Measurements from ENCODE around the gene ERFE. TPM values are rescaled to one million over a fixed set of nuclear protein-coding genes. Genes with fewer than 3 reads are reported as not detected.
"Not testable (repeated sequence)": the region's sequence is repeated elsewhere in the genome, so short reads cannot be mapped to it uniquely, and the experiment has no call there.

ERFE gene
- 1 to 10 TPM in 1 of 2 donors, under 1 TPM in 1; 0.68 to 1.4 TPM for total RNA-seq
- under 1 TPM; 0.15 to 0.77 (median 0.47) TPM for polyA plus RNA-seq (ENCODE audit: insufficient read length in 6 of 6)
- long read RNA-seq, donor 1, result 0 reads
- long read RNA-seq, donor 2, result 0 reads
- long read RNA-seq, donor 3, result 0 reads
- long read RNA-seq, donor 4, partial matches to known transcripts, result 1 of 1 reads
- long read RNA-seq, donor 4, other reads (novel, unspliced or antisense), result 0 of 1 reads
- long read RNA-seq, donor 5, result 0 reads
- long read RNA-seq, donor 6, result 0 reads
- long read RNA-seq, donor 7, result 0 reads
- long read RNA-seq, donor 8, result 0 reads
- long read RNA-seq, donor 9, partial matches to known transcripts, result 0 of 1 reads
- long read RNA-seq, donor 9, other reads (novel, unspliced or antisense), result 0 of 1 reads
- long read RNA-seq, donor 10, partial matches to known transcripts, result 1 of 1 reads
- long read RNA-seq, donor 10, other reads (novel, unspliced or antisense), result 0 of 1 reads
- long read RNA-seq, donor 11, result 0 reads
- long read RNA-seq, donor 12, result 0 reads

- Histone ChIP-seq H3K9me3 (no peaks in the 10 kb centered on the region), H3K36me3 (no peaks in the 10 kb centered on the region), H3K4me1 (peaks cover 0 to 20% of the 10 kb centered on the region in 2 donors), H3K4me3 (peak within 1 kb of the TSS in 1 of 2 donors; percentile 22), H3K27ac (no peak within 1 kb of the TSS), H3K27me3 (peaks cover 24 to 64% of the 10 kb centered on the region in 2 donors)
- peak; percentile 26 to 42 for TF ChIP-seq CTCF (IDR thresholded peaks at IDR 0.05)
- peak in 2 of 4 donors; percentile 44 to 80 for DNase-seq
- ATAC-seq, result peak; percentile 76
- intact Hi-C loops (cut with DNase I), result no loop called here
Observed at GRCh38 chr2:238158509-238159070, at the start of gene ERFE. Gene ERFE (plus strand): TSS chr2:238158970. CDS start chr2:238159008, 38 bp downstream.

DNA sequence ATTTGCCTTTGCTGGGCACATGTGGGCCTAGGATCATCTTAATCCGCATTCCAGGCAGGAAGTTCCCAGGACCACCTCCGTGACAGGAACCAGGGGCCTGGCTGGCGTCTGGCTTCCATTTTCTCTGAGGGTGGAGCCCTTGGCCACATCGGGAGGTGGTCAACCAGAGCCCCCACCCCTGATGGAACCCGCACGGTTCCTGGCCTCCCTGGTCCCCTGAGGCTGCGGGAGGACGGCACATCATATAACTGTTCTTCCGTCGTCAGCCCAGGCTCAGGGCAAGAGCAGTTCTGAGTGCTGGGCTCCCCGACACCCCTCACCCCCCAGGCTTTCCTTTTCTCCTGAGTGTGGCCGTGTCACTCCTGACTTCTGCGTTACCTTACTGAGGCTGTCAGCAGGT is 45.2 kb upstream of the ERFE start:
- TF ChIP-seq CTCF (IDR thresholded peaks at IDR 0.05), result no peak
- peak in 2 of 4 donors; percentile 4 to 58 for DNase-seq
- Histone ChIP-seq H3K4me1 (no peaks in the 10 kb centered on the region), H3K4me3 (no peak overlapping the region), H3K36me3 (no peaks in the 10 kb centered on the region), H3K27me3 (peaks cover 0 to 17% of the 10 kb centered on the region in 2 donors), H3K9me3 (no peaks in the 10 kb centered on the region), H3K27ac (no peak overlapping the region)
- ATAC-seq, result no peak
- intact Hi-C loops (cut with DNase I), result no loop called here

DNA sequence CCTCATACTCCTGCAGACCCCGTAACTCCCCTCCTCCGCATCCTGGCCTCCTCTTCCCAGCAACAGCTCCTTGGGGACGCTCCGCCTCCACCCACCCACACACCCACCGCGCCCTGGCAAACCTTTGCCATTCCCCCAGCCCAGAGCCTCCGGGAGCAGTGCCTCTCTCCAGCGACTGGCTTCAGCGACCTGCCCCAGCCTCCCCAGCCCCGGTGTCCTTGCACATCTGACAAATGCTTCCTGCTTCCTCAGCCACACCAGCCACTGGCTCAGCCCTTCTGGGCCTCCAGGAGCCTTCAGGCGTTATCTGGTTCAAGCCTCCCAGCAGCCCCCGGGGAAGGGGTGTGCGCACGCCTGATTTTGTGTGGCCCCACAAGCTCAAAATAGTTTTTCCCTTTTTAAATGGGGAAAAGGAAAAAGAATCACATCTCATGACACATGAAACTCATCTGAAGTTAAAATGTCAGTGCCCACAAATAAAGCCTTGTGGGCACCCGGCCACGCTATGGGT is 44.4 kb upstream of the ERFE start:
- DNase-seq, result peak in 1 of 4 donors; percentile 70
- no peak for TF ChIP-seq CTCF (IDR thresholded peaks at IDR 0.05)

GRCh38 chr2:238114851-238115660 is 43.7 kb upstream of the ERFE start:
- TF ChIP-seq CTCF (IDR thresholded peaks at IDR 0.05), result no peak

More for the DNA sequence above, 44.4 kb upstream of the ERFE start:
- intact Hi-C loops (cut with DNase I), result no loop called here
- Histone ChIP-seq H3K4me1 (no peaks in the 10 kb centered on the region), H3K36me3 (no peaks in the 10 kb centered on the region), H3K9me3 (no peaks in the 10 kb centered on the region), H3K27me3 (peaks cover 0 to 17% of the 10 kb centered on the region in 2 donors), H3K4me3 (no peak overlapping the region), H3K27ac (no peak overlapping the region)
- ATAC-seq, result no peak

GRCh38 chr2:238115709-238116108 is 43.1 kb upstream of the ERFE start:
- H3K27me3 ChIP-seq, result peaks cover 0 to 30% of the 10 kb centered on the region in 2 donors
- H3K36me3 ChIP-seq; H3K9me3 ChIP-seq; intact Hi-C loops (cut with DNase I); ATAC-seq; H3K27ac ChIP-seq; H3K4me1 ChIP-seq; H3K4me3 ChIP-seq: not testable (repeated sequence)
- DNase-seq, result peak in 1 of 4 donors; percentile 36

More at GRCh38 chr2:238114851-238115660, 43.7 kb upstream of the ERFE start:
- Histone ChIP-seq H3K4me1 (no peaks in the 10 kb centered on the region), H3K36me3 (no peaks in the 10 kb centered on the region), H3K27me3 (peaks cover 0 to 23% of the 10 kb centered on the region in 2 donors), H3K27ac (no peak overlapping the region), H3K9me3 (no peaks in the 10 kb centered on the region), H3K4me3 (no peak overlapping the region)
- intact Hi-C loops (cut with DNase I), result no loop called here
- DNase-seq (peak in 1 of 4 donors; percentile 60), ATAC-seq (no peak)
